Measurements from ENCODE around the gene PRKCSH. TPM values are rescaled to one million over a fixed set of nuclear protein-coding genes. Genes with fewer than 3 reads are reported as not detected.
A peak's percentile ranks its signal among the peaks of the same experiment; 100 is the strongest.

PRKCSH gene
- total RNA-seq, 1 donor from 2014 or later = 293 TPM

- DNase-seq (no peak), ATAC-seq (no peak)
- intact Hi-C loops (cut with DNase I) = no loop called here
- TF ChIP-seq, protein P1, sequence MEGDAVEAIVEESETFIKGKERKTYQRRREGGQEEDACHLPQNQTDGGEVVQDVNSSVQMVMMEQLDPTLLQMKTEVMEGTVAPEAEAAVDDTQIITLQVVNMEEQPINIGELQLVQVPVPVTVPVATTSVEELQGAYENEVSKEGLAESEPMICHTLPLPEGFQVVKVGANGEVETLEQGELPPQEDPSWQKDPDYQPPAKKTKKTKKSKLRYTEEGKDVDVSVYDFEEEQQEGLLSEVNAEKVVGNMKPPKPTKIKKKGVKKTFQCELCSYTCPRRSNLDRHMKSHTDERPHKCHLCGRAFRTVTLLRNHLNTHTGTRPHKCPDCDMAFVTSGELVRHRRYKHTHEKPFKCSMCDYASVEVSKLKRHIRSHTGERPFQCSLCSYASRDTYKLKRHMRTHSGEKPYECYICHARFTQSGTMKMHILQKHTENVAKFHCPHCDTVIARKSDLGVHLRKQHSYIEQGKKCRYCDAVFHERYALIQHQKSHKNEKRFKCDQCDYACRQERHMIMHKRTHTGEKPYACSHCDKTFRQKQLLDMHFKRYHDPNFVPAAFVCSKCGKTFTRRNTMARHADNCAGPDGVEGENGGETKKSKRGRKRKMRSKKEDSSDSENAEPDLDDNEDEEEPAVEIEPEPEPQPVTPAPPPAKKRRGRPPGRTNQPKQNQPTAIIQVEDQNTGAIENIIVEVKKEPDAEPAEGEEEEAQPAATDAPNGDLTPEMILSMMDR (IDR thresholded peaks at IDR 0.05) = no peak
- H3K4me3 ChIP-seq = peak overlapping the region; percentile 75
- peaks cover 11% of the 10 kb centered on the region for H3K4me1 ChIP-seq
- H3K27ac ChIP-seq = peak overlapping the region; percentile 80
- no peaks in the 10 kb centered on the region for H3K9me3 ChIP-seq
- H3K27me3 ChIP-seq = no peaks in the 10 kb centered on the region
- peaks cover 42% of the 10 kb centered on the region for H3K36me3 ChIP-seq
Measured at GRCh38 chr19:11435833-11436313, 438 bp downstream of the PRKCSH start.

GRCh38 chr19:11437955-11438354 lies 2.5 kb downstream of the PRKCSH start:
- H3K4me3 ChIP-seq = no peak overlapping the region
- H3K9me3 ChIP-seq = no peaks in the 10 kb centered on the region
- DNase-seq (no peak), ATAC-seq (no peak)
- H3K27ac ChIP-seq = no peak overlapping the region
- intact Hi-C loops (cut with DNase I) = no loop called here
- H3K36me3 ChIP-seq = peaks cover 63% of the 10 kb centered on the region
- TF ChIP-seq, protein P1 (IDR thresholded peaks at IDR 0.05) = no peak
- H3K27me3 ChIP-seq = no peaks in the 10 kb centered on the region
- H3K4me1 ChIP-seq = peaks cover 11% of the 10 kb centered on the region

DNA sequence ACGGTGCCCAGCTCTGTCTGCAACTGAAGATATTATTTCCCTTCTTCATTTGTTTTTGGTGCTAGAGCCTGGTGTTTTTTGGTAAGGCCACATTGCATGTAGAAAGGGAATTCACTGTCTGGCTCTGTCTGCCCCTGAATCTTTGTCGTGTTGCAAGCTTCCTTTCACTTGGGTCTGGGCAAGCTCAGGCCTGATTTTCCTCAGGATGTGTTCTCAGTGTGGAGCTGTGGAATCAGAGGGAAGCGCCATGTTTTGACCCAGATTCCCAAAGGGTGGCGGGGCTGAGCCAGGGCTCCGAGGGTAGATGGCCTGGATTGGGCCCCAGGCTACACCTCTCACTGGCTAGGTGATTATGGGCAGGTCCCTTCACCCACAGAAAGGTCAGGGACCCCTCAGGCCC lies 8.6 kb downstream of the PRKCSH start:
- Histone ChIP-seq H3K4me3 (no peak overlapping the region), H3K27me3 (no peaks in the 10 kb centered on the region), H3K9me3 (no peaks in the 10 kb centered on the region), H3K4me1 (no peaks in the 10 kb centered on the region), H3K36me3 (peaks cover 87% of the 10 kb centered on the region), H3K27ac (no peak overlapping the region)
- DNase-seq (no peak), ATAC-seq (no peak)
- TF ChIP-seq, protein P1 (IDR thresholded peaks at IDR 0.05) = no peak
- intact Hi-C loops (cut with DNase I) = loop anchor here (10.0 kb wide), 1 partner anchor 159 kb away; no protein-coding TSS in a partner anchor

GRCh38 chr19:11445141-11445540 lies 9.7 kb downstream of the PRKCSH start:
- intact Hi-C loops (cut with DNase I) = loop anchor here (10.0 kb wide), 1 partner anchor 160 kb away; no protein-coding TSS in a partner anchor
- Histone ChIP-seq H3K4me3 (no peak overlapping the region), H3K9me3 (no peaks in the 10 kb centered on the region), H3K27ac (no peak overlapping the region), H3K4me1 (no peaks in the 10 kb centered on the region), H3K36me3 (peaks cover 84% of the 10 kb centered on the region), H3K27me3 (no peaks in the 10 kb centered on the region)
- ATAC-seq (no peak), DNase-seq (no peak)
- TF ChIP-seq, protein P1 (IDR thresholded peaks at IDR 0.05) = no peak

DNA sequence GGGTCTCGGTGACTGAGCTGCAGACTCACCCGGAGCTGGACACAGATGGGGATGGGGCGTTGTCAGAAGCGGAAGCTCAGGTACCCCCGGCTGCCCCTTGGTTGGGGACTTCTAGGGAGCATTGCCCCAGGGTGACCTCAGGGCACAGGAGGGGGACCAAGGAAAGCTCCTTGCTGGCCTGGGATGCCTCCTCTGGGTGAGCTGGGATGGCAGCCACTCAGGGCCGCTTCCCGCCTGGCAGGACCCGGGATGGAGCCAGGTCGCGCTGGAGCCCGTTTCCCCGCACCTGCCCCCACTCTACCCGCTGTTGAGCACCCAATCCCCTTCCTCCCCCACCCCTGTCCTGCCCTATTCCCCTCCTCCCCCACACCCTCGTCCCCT lies 10.8 kb downstream of the PRKCSH start:
- no peak overlapping the region for H3K27ac ChIP-seq
- DNase-seq = no peak
- ATAC-seq = no peak
- no peaks in the 10 kb centered on the region for H3K9me3 ChIP-seq
- H3K27me3 ChIP-seq = no peaks in the 10 kb centered on the region
- H3K4me1 ChIP-seq = no peaks in the 10 kb centered on the region
- intact Hi-C loops (cut with DNase I) = loop anchor here (10.0 kb wide), 1 partner anchor 161 kb away; no protein-coding TSS in a partner anchor
- TF ChIP-seq, protein P1 (IDR thresholded peaks at IDR 0.05) = no peak
- H3K4me3 ChIP-seq = no peak overlapping the region
- peaks cover 73% of the 10 kb centered on the region for H3K36me3 ChIP-seq
